Measurements from ENCODE around the gene ZNF346. TPM values are rescaled to one million over a fixed set of nuclear protein-coding genes. Genes with fewer than 3 reads are reported as not detected.
A peak's percentile ranks its signal among the peaks of the same experiment; 100 is the strongest.
"Not testable (repeated sequence)": the region's sequence is repeated elsewhere in the genome, so short reads cannot be mapped to it uniquely, and the experiment has no call there.

Gene ZNF346
- total RNA-seq, 1 donor: 19.2 TPM

DNA sequence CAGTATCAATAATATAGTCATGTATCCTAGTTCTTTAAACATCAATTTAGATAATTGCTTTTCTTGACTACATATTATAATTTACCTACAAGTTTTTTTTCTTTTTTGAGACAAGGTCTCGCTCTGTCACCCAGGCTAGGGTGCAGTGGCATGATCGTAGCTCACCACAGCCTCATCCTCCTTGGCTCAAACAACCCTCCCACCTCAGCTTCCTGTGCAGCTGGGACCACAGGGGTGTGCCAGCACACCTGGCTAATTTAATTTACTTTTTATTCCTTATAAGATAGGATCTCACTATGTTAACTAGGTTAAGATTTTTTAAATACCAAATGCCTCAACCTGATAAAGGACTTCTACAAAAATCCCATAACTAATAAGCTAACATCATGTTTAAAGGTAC is 37.0 kb upstream of the ZNF346 start:
- DNase-seq (ENCODE audit: insufficient read length, low spot score, missing footprints): no peak
- Histone ChIP-seq H3K4me2 (ENCODE audit: insufficient read depth, low read length) (no peak overlapping the region), H3K36me3 (ENCODE audit: insufficient read depth, low read length) (peaks cover 8% of the 10 kb centered on the region), H3K27ac (ENCODE audit: low read depth, low read length) (no peak overlapping the region), H3K4me3 (ENCODE audit: insufficient read depth, low read length) (no peak overlapping the region), H4K20me1 (ENCODE audit: insufficient read depth, low read length) (peaks cover 9% of the 10 kb centered on the region), H3K9me3 (ENCODE audit: low read depth, low read length) (no peaks in the 10 kb centered on the region), H3K27me3 (ENCODE audit: insufficient read depth, low read length) (no peaks in the 10 kb centered on the region), H2AFZ (ENCODE audit: low read length) (no peak overlapping the region), H3K4me1 (ENCODE audit: insufficient read depth, low read length) (no peaks in the 10 kb centered on the region), H3K79me2 (ENCODE audit: insufficient read depth, low read length) (peaks cover 84% of the 10 kb centered on the region)
- TF ChIP-seq, protein P1, sequence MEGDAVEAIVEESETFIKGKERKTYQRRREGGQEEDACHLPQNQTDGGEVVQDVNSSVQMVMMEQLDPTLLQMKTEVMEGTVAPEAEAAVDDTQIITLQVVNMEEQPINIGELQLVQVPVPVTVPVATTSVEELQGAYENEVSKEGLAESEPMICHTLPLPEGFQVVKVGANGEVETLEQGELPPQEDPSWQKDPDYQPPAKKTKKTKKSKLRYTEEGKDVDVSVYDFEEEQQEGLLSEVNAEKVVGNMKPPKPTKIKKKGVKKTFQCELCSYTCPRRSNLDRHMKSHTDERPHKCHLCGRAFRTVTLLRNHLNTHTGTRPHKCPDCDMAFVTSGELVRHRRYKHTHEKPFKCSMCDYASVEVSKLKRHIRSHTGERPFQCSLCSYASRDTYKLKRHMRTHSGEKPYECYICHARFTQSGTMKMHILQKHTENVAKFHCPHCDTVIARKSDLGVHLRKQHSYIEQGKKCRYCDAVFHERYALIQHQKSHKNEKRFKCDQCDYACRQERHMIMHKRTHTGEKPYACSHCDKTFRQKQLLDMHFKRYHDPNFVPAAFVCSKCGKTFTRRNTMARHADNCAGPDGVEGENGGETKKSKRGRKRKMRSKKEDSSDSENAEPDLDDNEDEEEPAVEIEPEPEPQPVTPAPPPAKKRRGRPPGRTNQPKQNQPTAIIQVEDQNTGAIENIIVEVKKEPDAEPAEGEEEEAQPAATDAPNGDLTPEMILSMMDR (IDR thresholded peaks at IDR 0.05; ENCODE audit: extremely low read depth, low read depth, low read length): no peak

DNA sequence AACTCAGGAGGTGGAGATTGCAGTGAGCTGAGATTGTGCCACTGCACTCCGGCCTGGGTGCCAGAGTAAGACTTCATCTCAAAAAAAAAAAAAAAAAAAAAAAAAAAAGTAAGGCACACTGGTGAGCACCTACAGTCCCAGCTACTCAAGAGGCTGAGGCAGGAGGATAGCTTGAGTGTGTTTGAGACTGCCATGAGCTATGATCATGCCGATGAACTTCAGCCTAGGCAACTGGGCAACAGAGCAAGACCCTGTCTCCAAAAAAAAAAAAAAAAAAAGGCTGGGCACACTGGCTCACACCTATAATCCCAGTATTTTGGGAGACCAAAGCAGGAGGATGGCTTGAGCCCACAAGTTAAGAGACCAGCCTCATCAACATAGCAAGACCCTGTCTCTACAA is 36.2 kb upstream of the ZNF346 start:
- no peak overlapping the region for H3K4me2 ChIP-seq (ENCODE audit: insufficient read depth, low read length)
- DNase-seq (ENCODE audit: insufficient read length, low spot score, missing footprints): no peak
- peaks cover 85% of the 10 kb centered on the region for H3K79me2 ChIP-seq (ENCODE audit: insufficient read depth, low read length)
- no peaks in the 10 kb centered on the region for H3K4me1 ChIP-seq (ENCODE audit: insufficient read depth, low read length)
- peaks cover 8% of the 10 kb centered on the region for H3K36me3 ChIP-seq (ENCODE audit: insufficient read depth, low read length)
- H3K27me3 ChIP-seq (ENCODE audit: insufficient read depth, low read length): no peaks in the 10 kb centered on the region
- no peak overlapping the region for H3K4me3 ChIP-seq (ENCODE audit: insufficient read depth, low read length)
- H3K27ac ChIP-seq (ENCODE audit: low read depth, low read length): no peak overlapping the region
- peaks cover 9% of the 10 kb centered on the region for H4K20me1 ChIP-seq (ENCODE audit: insufficient read depth, low read length)
- no peak overlapping the region for H2AFZ ChIP-seq (ENCODE audit: low read length)
- TF ChIP-seq, protein P1 (IDR thresholded peaks at IDR 0.05; ENCODE audit: extremely low read depth, low read depth, low read length): no peak
- H3K9me3 ChIP-seq (ENCODE audit: low read depth, low read length): no peaks in the 10 kb centered on the region

DNA sequence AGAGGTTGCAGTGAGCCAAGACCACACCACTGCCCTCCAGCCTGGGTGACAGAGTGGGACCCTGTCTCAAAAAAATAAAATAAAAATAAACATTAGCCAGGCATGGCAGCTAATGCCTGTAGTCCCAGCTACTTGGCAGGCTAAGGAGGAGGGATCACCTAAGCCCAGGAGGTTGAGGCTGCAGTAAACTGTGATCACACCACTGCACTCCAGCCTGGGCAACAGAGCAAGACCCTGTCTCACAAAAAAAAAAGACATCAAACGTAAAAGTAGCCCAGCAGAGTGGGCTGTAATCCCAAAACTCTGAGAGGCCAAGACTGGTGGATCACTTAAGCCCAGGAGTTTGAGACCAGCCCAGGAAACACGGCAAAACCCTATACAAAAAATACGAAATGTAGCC is 34.9 kb upstream of the ZNF346 start:
- H3K4me1 ChIP-seq (ENCODE audit: insufficient read depth, low read length): no peaks in the 10 kb centered on the region
- H4K20me1 ChIP-seq (ENCODE audit: insufficient read depth, low read length): peaks cover 9% of the 10 kb centered on the region
- H3K79me2 ChIP-seq (ENCODE audit: insufficient read depth, low read length): peaks cover 85% of the 10 kb centered on the region

DNA sequence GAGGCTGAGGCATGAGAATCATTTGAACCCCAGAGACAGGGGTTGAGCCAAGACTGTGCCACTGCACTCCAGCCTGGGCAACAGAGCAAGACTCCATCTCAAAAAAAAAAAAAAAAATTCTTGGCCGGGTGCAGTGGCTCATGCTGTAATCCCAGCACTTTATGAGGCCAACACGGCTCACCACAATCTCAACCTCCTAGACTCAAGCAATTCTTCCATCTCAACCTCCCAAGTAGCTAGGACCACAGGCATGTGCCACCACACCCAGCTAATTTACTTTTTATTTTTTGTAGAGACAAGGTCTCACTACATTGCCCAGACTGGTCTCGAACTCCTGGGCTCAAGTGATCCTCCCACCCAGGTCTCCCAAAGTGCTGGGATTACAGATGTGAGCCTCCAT is 29.4 kb upstream of the ZNF346 start:
- not testable (repeated sequence) for H3K9me3 ChIP-seq (ENCODE audit: low read depth, low read length); H3K36me3 ChIP-seq (ENCODE audit: insufficient read depth, low read length); H3K4me2 ChIP-seq (ENCODE audit: insufficient read depth, low read length); H3K27me3 ChIP-seq (ENCODE audit: insufficient read depth, low read length); H3K4me3 ChIP-seq (ENCODE audit: insufficient read depth, low read length); H3K27ac ChIP-seq (ENCODE audit: low read depth, low read length); H2AFZ ChIP-seq (ENCODE audit: low read length); DNase-seq (ENCODE audit: insufficient read length, low spot score, missing footprints)
- Histone ChIP-seq H3K4me1 (ENCODE audit: insufficient read depth, low read length) (peaks cover 20% of the 10 kb centered on the region), H4K20me1 (ENCODE audit: insufficient read depth, low read length) (peaks cover 36% of the 10 kb centered on the region), H3K79me2 (ENCODE audit: insufficient read depth, low read length) (peaks cover 93% of the 10 kb centered on the region)

More for the DNA sequence above, 34.9 kb upstream of the ZNF346 start:
- Histone ChIP-seq H3K4me3 (ENCODE audit: insufficient read depth, low read length) (no peak overlapping the region), H3K4me2 (ENCODE audit: insufficient read depth, low read length) (no peak overlapping the region), H3K27me3 (ENCODE audit: insufficient read depth, low read length) (no peaks in the 10 kb centered on the region), H2AFZ (ENCODE audit: low read length) (no peak overlapping the region), H3K9me3 (ENCODE audit: low read depth, low read length) (no peaks in the 10 kb centered on the region), H3K27ac (ENCODE audit: low read depth, low read length) (no peak overlapping the region), H3K36me3 (ENCODE audit: insufficient read depth, low read length) (peaks cover under 1% of the 10 kb centered on the region)
- TF ChIP-seq, protein P1 (IDR thresholded peaks at IDR 0.05; ENCODE audit: extremely low read depth, low read depth, low read length): no peak
- DNase-seq (ENCODE audit: insufficient read length, low spot score, missing footprints): peak; percentile 58
